ENCODE measurements around the gene XXYLT1. TPM values are rescaled to one million over a fixed set of nuclear protein-coding genes. Genes with fewer than 3 reads are reported as not detected.

Gene XXYLT1
- total RNA-seq, 1 experiment from 2014 or later: 16.9 TPM

DNA sequence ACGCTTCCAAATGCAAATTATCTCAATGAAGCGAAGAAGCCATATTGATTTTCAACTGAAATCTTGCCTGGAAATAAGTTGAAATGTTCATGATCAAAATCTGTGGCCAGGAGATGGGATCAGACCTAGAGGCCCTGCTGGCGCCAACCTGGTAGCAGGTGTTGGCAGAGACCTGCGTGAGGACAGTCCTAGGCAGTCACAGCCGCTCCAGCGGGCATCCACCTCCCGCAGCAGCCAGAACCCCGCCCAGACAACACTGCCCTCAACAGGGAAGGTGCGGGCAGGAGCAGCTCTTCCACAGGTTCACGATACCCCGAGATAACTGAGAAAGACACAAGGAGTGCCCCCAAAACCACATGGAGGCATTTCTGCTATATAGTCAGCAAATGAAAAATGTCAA is 145.3 kb downstream of the XXYLT1 start:
- in situ Hi-C loops (cut with HindIII; ENCODE audit: low pct_unique_long_range_greater_than_20kb, low sequenced_read_pairs): no loop called here
- DNase-seq (ENCODE audit: low read depth, low spot score): no peak

DNA sequence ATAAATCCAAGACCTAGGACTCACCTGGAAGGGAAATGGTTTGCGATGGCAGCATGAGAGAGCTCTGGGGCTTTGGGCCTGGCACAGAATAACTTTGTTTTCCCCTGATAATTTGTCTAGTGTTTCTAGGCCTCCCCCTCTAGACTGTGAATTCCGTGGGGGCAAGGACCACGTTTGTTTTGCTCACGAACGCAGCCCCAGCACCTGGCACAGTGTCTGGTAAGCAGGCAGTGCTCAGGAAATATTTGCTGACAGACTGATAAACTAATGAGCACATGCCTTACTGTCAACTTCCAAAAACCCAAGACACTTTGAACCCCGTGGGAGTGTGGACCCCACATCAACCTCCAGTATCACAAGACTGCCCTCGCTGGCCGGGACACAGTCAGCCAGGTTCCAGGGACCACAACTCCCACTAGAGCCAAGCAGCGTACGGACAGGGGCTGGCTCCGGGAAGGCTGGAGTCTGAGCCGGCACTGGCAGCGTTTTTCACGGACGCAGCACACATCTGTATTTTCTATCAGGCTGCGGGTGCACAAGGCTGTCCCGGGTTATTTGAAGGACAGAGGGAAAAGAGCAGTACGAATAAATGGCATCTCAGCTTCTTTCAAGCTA is 146.5 kb downstream of the XXYLT1 start:
- no peak for DNase-seq (ENCODE audit: low read depth, low spot score)
- in situ Hi-C loops (cut with HindIII; ENCODE audit: low pct_unique_long_range_greater_than_20kb, low sequenced_read_pairs): no loop called here

DNA sequence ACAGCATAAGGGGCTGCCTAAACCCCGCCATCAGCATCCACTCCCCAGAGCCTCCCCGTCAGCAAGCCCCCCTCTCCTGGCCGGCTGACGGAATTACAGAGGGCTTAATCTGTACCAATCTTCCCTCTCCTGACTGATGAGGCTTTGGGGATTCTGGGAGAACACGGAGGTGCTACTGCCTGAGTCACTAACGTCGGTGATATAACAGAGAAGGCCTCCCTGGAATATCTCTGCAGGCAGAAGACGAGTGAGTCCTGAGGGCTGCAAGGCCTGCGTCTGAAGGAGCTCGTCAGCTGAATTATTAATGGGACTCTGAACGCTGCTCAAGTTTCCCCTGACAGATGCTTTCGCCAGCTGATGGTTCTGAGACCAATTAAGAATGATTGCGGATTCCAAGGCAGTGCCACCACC is 147.7 kb downstream of the XXYLT1 start:
- in situ Hi-C loops (cut with HindIII; ENCODE audit: low pct_unique_long_range_greater_than_20kb, low sequenced_read_pairs): no loop called here
- DNase-seq (ENCODE audit: low read depth, low spot score): no peak

DNA sequence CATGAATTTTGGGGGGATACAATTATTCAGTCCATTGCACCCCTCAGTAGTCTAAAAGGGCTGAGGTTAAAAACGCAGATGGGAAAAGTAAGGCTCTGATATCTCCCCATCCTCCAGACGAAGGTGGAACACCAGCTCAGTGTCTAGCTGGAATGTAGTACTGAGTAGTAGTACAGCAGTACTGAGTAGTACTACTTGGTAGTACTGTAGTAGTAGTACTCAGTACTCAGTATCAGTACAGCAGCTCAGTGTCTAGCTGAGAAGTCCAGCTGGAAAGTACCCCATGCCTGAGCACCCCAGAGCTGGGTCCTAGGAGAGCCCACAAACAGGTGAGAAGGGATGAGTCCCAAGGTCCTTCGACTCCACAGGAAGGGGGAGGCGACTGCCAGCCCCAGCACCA is 148.7 kb downstream of the XXYLT1 start:
- no peak for DNase-seq (ENCODE audit: low read depth, low spot score)
- in situ Hi-C loops (cut with HindIII; ENCODE audit: low pct_unique_long_range_greater_than_20kb, low sequenced_read_pairs): no loop called here

DNA sequence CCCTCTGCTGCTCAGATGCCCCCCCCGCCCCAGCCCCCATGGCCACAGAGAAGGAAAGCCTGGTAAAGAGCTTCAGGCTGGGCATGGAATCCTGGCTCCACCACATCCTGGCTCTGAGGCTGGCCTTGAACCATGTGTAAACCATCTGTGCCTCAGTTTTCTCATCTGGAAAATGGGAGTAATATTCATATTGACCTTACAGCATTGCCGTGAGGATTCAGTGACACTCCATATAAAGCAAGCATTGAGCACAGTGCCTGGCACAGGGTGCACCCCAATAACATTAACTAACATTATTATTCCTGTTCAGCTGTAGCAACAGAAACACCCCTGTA is 150.7 kb downstream of the XXYLT1 start:
- no peak for DNase-seq (ENCODE audit: low read depth, low spot score)
- in situ Hi-C loops (cut with HindIII; ENCODE audit: low pct_unique_long_range_greater_than_20kb, low sequenced_read_pairs): no loop called here

DNA sequence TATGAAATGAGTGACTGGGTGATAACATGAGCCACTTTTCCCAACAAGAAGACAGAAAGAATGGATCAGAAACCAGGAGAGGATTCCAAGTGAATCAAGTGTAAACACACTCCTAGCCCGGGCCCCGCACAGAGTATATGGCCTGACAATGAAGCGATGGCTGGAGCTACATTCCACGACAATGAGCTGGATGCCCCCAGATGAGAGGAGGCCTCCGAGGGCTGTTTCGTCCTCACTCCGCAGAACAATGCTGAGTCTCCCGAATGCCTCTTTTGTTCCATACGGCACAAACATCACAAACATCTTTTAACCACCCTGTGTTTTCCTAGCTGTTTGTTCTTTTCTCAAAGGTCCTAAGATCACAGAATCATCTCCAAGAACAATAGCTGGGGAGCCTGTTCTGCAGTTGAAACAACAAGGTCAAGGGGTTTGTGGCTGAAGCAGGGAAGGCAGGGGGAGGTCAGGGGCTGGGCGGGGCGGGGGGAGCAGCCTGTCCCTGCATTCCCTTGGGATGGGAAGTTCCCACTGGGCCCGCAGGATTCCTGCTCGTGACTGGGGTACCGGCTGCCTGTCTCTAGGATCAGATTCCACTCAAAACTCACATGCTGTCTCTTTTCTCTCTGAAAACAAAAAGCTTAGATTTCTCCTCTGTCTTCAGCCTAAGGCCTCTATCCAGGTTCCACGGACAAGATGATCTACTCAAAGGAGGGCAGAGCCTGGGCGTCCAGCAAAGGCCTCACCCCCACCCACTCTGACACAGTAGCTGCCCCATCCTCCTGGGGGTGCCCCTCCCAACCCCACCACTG is 151.3 kb downstream of the XXYLT1 start:
- in situ Hi-C loops (cut with HindIII; ENCODE audit: low pct_unique_long_range_greater_than_20kb, low sequenced_read_pairs): no loop called here
- DNase-seq (ENCODE audit: low read depth, low spot score): no peak

DNA sequence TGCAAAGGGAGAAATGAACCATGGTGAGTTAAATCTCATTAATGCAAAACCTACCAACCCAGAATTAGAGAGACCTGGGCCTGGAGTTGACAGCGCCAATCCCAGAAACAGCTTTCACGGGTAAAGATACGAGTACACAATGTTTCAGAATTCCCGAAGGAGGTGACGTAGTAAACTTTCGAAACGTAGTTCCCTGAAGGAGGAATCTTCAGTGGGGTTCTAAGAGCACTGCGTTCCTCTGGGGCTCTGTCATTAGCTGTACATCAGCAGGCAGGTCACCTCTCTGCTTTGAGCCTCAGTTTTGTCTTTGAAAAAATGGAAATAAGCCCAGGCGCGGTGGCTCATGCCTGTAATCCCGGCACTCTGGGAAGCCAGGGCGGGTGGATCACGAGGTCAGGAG is 152.3 kb downstream of the XXYLT1 start:
- DNase-seq (ENCODE audit: low read depth, low spot score): no peak
- in situ Hi-C loops (cut with HindIII; ENCODE audit: low pct_unique_long_range_greater_than_20kb, low sequenced_read_pairs): no loop called here

DNA sequence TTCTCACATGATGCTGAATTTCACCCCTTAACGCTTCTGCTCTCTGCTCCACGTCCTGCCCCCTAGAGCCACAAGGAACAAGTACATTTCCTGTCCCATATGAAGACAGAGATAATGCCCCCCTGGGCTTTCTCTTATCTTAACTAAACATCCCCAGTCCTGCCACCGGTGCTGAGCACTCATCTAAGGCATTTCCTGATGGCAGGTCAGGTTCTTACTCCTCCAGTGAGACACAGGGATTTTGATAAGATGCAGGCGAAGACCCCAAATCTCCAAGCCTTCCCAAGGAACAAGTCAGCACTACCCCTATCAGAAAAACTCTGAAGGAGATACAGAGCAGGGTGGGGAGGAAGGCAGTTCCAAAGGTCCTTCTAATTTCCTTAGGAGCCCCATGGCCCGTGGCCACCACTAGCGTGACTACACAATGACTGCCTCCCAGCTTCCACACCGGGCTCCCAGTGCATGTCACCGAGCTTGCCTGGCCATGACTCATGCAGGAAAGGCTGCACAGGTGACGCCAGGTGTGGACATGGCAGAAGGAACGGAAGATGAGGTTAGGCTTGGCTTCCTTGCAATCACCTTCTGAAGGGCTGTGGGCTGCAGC is 152.9 kb downstream of the XXYLT1 start:
- in situ Hi-C loops (cut with HindIII; ENCODE audit: low pct_unique_long_range_greater_than_20kb, low sequenced_read_pairs): no loop called here
- DNase-seq (ENCODE audit: low read depth, low spot score): peak; percentile 24

DNA sequence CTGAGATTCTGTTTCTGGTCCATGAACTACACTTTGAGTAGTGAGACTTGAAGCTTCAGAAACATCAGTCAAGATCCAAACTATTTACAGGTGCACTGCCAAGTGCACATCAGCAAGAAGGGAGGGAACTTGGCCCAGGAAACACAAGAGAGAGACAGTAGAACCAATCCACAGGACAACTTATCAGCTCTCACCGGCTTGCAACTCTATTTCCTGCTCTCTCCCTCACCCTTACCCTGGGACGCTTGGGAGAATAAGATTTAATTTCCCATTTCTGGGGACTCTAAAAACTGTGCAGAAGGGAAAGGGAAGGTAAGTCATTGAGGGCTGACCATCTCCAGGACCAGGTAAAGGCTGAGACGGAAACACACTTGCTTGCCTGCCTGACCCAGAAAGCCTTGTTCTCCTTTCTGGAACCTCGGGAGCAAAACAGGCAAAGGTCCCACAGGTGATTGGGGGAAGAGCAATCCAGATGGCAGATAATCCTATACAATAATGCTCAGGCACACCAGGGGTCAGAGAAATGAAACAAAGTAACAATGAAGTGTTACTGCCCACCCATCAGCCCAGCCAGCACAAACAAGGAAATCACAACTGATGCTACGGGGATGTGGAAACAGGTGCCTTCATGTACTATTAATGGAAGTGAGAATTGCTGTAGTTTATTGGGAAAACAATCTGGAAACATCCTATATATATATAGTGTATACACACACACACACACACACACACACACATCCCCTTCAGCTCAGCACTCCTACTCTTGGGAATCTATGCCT is 154.4 kb downstream of the XXYLT1 start:
- no peak for DNase-seq (ENCODE audit: low read depth, low spot score)
- in situ Hi-C loops (cut with HindIII; ENCODE audit: low pct_unique_long_range_greater_than_20kb, low sequenced_read_pairs): no loop called here

DNA sequence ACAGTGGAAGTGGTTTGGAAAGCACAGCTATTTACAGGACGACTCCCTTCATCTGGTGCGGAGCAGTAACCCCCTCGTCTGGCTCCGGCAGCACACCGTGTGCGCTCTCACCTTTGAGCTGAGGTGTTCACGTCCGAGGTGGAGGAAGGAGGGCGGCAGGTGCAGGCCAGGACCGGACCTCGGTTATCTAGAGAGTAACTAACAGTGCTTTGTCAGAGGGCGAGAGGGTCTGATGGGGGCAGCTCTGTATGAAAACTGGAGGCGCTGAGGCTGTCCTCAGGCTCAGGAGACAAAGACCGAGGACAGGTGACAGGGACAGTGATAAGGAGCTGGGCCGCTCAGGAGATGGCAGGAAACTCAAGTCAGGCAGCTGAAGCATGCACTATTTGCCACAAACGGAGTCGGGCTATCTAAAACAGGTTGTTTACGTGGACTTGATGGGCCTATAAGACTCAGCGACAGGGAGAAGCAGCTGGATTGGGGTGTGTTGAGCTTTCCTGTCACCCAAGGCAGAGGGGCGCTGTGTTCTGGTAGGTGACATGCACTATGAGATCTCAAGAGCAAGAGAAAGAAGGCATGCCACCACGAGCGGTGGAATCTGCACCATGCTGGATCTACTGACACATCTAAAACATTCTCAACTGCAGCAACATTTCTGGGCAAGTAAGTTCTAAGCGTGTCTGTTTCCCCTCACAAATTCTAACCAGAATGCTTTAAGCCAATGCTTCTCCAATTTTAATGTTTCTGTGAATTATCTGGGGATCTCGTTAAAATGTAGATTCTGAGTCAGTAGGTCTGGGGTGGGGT is 155.2 kb downstream of the XXYLT1 start:
- in situ Hi-C loops (cut with HindIII; ENCODE audit: low pct_unique_long_range_greater_than_20kb, low sequenced_read_pairs): no loop called here
- no peak for DNase-seq (ENCODE audit: low read depth, low spot score)

DNA sequence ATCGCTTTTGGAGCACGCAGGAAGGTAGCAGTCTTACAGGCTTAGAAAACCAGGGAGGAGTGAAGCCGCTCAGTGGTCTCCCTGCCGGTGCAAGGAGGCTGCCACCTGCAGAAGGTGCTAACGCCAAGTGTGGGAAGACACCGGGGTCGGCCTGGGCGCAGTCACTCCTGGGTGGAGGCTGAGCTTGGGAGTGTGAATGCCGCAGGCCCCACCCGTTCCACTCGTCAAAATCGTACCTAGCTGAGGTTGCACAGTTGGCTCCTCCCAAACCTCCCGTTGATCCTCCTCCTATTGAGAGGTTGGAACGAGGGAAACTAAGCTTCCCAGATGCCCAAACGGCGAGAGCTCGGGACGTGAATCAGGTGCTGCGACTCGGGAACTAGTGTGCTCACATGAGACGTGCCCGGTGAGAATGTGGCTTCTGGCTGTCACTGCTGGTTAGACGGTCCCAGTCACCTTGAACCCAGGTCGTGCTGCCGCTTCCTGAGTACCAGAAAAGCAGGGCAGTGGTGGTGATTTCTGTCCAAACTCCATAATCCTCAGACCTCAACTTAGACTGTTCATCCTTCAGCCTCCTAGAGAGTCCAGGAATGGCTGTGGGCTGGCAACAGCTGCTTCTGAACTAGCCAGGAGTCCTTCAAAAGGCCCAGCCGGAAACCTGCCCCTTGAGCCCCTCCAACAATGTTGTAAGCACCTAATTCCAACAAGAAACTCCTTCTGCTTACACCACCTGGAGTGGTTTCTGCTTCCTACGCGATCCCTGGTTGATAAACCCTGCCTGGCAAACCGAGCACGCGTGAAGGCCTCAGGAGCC is 156.0 kb downstream of the XXYLT1 start:
- DNase-seq (ENCODE audit: low read depth, low spot score): no peak
- in situ Hi-C loops (cut with HindIII; ENCODE audit: low pct_unique_long_range_greater_than_20kb, low sequenced_read_pairs): no loop called here

DNA sequence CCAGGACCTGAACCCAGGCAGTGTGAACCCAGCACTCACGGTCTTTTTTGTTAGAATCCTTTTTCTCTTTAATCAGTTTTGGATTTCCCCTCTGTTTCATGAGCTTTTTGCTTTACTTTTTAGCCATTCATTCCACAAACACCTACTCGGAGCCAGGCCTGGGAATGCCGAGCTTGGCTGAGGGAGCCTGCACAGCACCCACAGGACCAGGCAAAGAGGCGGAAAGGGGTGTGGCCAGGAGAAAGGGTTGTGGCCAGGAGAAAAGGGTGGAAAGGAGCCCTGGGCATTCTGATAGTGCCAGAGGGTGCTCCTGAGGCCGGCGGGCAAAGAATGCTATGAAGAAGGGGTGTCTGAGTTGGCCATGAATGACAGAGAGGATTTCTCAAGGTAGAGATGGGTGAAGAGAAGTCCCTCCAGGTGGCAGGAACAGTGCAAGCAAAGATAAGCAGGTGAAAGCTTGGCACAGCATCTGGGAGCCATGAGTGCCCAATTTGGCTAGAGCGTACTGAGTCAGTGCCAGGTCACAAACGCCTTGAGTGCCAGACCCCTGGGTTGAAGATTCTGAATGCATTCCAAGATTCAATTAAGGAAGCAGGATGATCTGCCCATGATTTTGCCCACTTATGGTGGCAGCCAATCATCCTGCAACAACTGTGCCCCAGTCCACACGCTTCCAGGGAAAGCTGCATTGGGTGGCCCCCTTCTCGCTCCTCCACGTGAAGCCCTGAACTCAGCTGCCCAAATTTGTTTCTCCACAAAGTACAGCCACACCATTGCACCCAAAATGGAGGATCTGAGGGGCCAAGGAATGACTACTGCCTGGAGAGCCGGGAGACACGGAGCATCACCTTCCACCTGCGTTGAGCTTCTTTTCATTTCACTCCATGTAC is 157.2 kb downstream of the XXYLT1 start:
- in situ Hi-C loops (cut with HindIII; ENCODE audit: low pct_unique_long_range_greater_than_20kb, low sequenced_read_pairs): no loop called here
- no peak for DNase-seq (ENCODE audit: low read depth, low spot score)

DNA sequence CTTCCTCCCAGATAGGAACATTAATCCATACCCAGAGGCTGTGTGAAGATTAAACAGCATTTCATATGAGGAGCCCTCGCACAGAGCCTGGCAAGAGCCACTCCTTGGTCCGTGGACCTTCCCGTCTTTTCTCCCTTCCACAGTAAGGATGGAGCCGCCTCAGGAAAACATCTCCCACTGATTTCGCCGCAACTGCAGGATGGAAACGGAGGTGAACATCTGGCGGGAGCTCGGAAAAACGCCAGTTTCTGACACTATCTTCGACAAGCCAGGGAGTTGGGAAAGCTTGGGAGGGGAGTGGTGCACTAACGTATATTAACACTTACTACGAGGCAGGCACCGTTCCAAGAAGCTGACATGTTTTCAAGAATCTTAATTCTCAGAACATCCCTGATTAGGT is 157.9 kb downstream of the XXYLT1 start:
- in situ Hi-C loops (cut with HindIII; ENCODE audit: low pct_unique_long_range_greater_than_20kb, low sequenced_read_pairs): no loop called here

DNA sequence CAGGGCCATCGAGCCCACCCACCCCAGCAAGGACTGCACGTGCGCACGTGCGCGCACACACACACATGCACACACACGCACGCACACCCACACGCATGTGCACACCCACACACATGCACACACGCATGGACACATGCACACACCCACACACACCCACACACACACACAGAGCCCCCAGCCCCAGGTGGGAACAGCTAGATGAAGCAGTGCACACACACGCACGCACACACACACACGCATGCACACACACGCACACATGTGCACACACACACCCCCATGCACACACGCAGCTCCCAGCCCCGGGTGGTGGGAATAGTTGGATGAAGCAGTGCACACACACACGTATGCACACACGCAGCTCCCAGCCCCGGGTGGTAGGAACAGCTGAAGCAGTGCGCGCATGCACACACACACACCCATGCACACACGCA is 158.6 kb downstream of the XXYLT1 start:
- DNase-seq (ENCODE audit: low read depth, low spot score): no peak
- in situ Hi-C loops (cut with HindIII; ENCODE audit: low pct_unique_long_range_greater_than_20kb, low sequenced_read_pairs): no loop called here

More for the DNA sequence above, 157.9 kb downstream of the XXYLT1 start:
- no peak for DNase-seq (ENCODE audit: low read depth, low spot score)

DNA sequence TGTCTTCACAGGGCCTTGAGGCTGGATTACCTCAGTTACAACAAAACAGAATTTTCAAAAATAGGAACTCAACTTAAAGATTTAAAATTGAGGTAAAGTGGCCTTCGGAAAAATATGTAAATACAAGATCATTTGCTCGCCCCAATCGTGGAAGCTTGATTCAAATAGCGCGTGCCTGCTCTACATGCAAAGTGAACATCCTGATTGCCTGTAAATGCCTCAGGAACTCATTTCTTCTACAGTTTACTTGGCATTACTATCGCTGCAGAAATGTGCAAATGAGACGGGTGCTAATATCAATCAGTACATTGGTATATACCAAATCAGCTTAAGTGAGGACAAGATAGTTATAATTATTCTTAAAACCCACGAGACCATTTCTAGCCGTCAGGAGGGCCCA is 159.2 kb downstream of the XXYLT1 start:
- DNase-seq (ENCODE audit: low read depth, low spot score): no peak

DNA sequence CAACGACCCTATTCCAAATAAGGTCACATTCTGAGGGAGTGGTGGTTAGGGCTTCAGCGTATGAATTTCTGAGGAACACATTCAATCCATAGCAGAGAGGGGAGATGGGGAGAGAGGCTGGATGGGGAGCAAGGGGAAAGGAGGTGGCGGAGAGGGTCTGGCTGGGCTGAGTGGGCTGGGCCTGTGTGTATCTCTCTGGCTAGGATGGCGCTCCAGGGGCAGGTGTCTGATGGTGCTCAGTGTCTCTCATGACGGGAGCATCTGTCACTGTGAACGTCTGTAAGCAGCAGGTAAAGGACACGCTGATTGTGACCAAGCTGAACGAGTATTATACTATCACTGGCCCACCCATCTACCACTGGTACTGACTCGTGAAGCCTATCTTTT is 159.6 kb downstream of the XXYLT1 start:
- DNase-seq (ENCODE audit: low read depth, low spot score): no peak
- in situ Hi-C loops (cut with HindIII; ENCODE audit: low pct_unique_long_range_greater_than_20kb, low sequenced_read_pairs): no loop called here

More for the DNA sequence above, 159.2 kb downstream of the XXYLT1 start:
- in situ Hi-C loops (cut with HindIII; ENCODE audit: low pct_unique_long_range_greater_than_20kb, low sequenced_read_pairs): no loop called here
